DND-41 (cell line): ENCODE measurements around the gene EID2B.

Experiments
- ATAC-seq: fragments of 200-7000 bp; cut with Tn5 transposase; 3 replicates; pipeline ENCODE4 v1.9.1; 2021; ENCODE audit warnings: low read depth; ENCODE audit not compliant: insufficient read depth
- DNase-seq: peaks from one replicate; pipeline ENCODE4 v3.0.0-alpha.2; 2020
- H2AFZ ChIP-seq: 2 replicates; pipeline ENCODE4 v1.6.0; 2012; ENCODE audit warnings: low read depth, low read length
- H3K27ac ChIP-seq: 2 replicates; pipeline ENCODE4 v1.5.1; 2012; ENCODE audit warnings: low read length, inconsistent platforms
- H3K27me3 ChIP-seq: fragments of 200-600 bp; sonication (generic); 2 replicates; pipeline ENCODE4 v1.6.0; 2012; ENCODE audit warnings: low read length, mild to moderate bottlenecking, inconsistent platforms; ENCODE audit not compliant: insufficient read depth, poor library complexity
- H3K36me3 ChIP-seq: 2 replicates; pipeline ENCODE4 v1.5.1; 2012; ENCODE audit warnings: low read length, inconsistent platforms; ENCODE audit not compliant: insufficient read depth
- H3K4me1 ChIP-seq: 2 replicates; pipeline ENCODE4 v1.5.1; 2012; ENCODE audit warnings: mild to moderate bottlenecking, low read length; ENCODE audit not compliant: insufficient read depth
- H3K4me2 ChIP-seq: 2 replicates; pipeline ENCODE4 v1.6.0; 2012; ENCODE audit warnings: mild to moderate bottlenecking, moderate library complexity, low read length, inconsistent platforms; ENCODE audit not compliant: insufficient read depth
- H3K4me3 ChIP-seq, 2 experiments: fragments of 200-600 bp in 1 of 2; shearing (Covaris generic) in 1 of 2; 2 replicates each; pipeline ENCODE4 v1.5.1; 2012 to 2016; ENCODE audit warnings: inconsistent platforms in 2 of 2, low read length in 2 of 2, mild to moderate bottlenecking in 2 of 2, low read depth in 1 of 2, moderate library complexity in 1 of 2
- H3K79me2 ChIP-seq: 2 replicates; pipeline ENCODE4 v1.6.0; 2012; ENCODE audit warnings: low read length, inconsistent platforms; ENCODE audit not compliant: insufficient read depth
- H3K9ac ChIP-seq: 2 replicates; pipeline ENCODE4 v1.6.0; 2012; ENCODE audit warnings: low read depth, mild to moderate bottlenecking, inconsistent platforms, low read length, moderate library complexity
- H3K9me3 ChIP-seq: 2 replicates; pipeline ENCODE4 v1.5.1; 2012; ENCODE audit warnings: low read length, moderate library complexity, mild to moderate bottlenecking, inconsistent platforms; ENCODE audit not compliant: insufficient read depth, severe bottlenecking
- H4K20me1 ChIP-seq: 2 replicates; pipeline ENCODE4 v1.6.0; 2012; ENCODE audit warnings: low read length; ENCODE audit not compliant: insufficient read depth
- CTCF ChIP-seq: IDR thresholded peaks from 2 replicates; pipeline ENCODE4 v1.5.1; 2012; ENCODE audit warnings: borderline replicate concordance, low read length, moderate library complexity, mild to moderate bottlenecking; ENCODE audit not compliant: poor library complexity, severe bottlenecking; ENCODE audit errors: extremely low read depth
- EZH2 ChIP-seq: IDR thresholded peaks from 3 replicates; pipeline ENCODE4 v1.6.1; 2012; ENCODE audit warnings: borderline replicate concordance, low read depth, mild to moderate bottlenecking, moderate library complexity, low read length, inconsistent platforms; ENCODE audit not compliant: severe bottlenecking

The EID2B gene

GRCh38 chr19:39566064-39566463 is 33.4 kb upstream of the EID2B start:
- no peak for ATAC-seq
- Histone ChIP-seq H3K9me3 (no peaks in the 10 kb centered on the region), H3K79me2 (no peaks in the 10 kb centered on the region), H3K9ac (no peak overlapping the region), H3K4me1 (no peaks in the 10 kb centered on the region), H4K20me1 (no peaks in the 10 kb centered on the region), H3K4me2 (no peak overlapping the region), H2AFZ (no peak overlapping the region), H3K4me3 (no peak overlapping the region), H3K27me3 (no peaks in the 10 kb centered on the region), H3K36me3 (no peaks in the 10 kb centered on the region), H3K27ac (no peak overlapping the region)
- TF ChIP-seq EZH2 (no peak), CTCF (no peak)
- DNase-seq: no peak

- no peak for DNase-seq
- Histone ChIP-seq H3K4me1 (no peaks in the 10 kb centered on the region), H3K4me2 (no peak overlapping the region), H3K9me3 (no peaks in the 10 kb centered on the region), H3K27me3 (no peaks in the 10 kb centered on the region), H3K79me2 (no peaks in the 10 kb centered on the region), H4K20me1 (no peaks in the 10 kb centered on the region), H3K36me3 (no peaks in the 10 kb centered on the region), H3K4me3 (no peak overlapping the region), H3K27ac (no peak overlapping the region), H3K9ac (no peak overlapping the region), H2AFZ (no peak overlapping the region)
- no peak for TF ChIP-seq CTCF
- TF ChIP-seq EZH2: no peak
- no peak for ATAC-seq
These were observed 30.8 kb upstream of the EID2B start for GRCh38 chr19:39563408-39563807.

GRCh38 chr19:39558624-39559117 is 26.0 kb upstream of the EID2B start:
- Histone ChIP-seq H4K20me1 (no peaks in the 10 kb centered on the region), H3K9ac (no peak overlapping the region), H3K79me2 (no peaks in the 10 kb centered on the region), H3K9me3 (no peaks in the 10 kb centered on the region), H3K4me3 (no peak overlapping the region), H3K4me1 (peaks cover 3% of the 10 kb centered on the region; the same call in 1 of the 2 replicates), H3K27me3 (no peaks in the 10 kb centered on the region), H3K36me3 (no peaks in the 10 kb centered on the region), H3K27ac (no peak overlapping the region), H3K4me2 (no peak overlapping the region), H2AFZ (no peak overlapping the region)
- ATAC-seq (no peak), DNase-seq (no peak)
- no peak for TF ChIP-seq CTCF
